Colonic mucosa (tissue), 4 donors: ENCODE results near the gene ZBP1. TPM values are rescaled to one million over a fixed set of nuclear protein-coding genes. Genes with fewer than 3 reads are reported as not detected.

ENCODE experiments used
- DNase-seq: peaks from one replicate; pipeline ENCODE4 v3.0.0-alpha.2; 2020
- H3K27ac ChIP-seq: fragments of 200-600 bp; one replicate; pipeline ENCODE4 v1.8.0; 2021
- H3K27me3 ChIP-seq: fragments of 200-600 bp; one replicate; pipeline ENCODE4 v1.8.0; 2021
- H3K36me3 ChIP-seq: fragments of 200-600 bp; one replicate; pipeline ENCODE4 v1.8.0; 2021
- H3K4me1 ChIP-seq: fragments of 200-600 bp; one replicate; pipeline ENCODE4 v1.8.0; 2021; ENCODE audit warnings: mild to moderate bottlenecking
- H3K4me3 ChIP-seq: fragments of 200-600 bp; one replicate; pipeline ENCODE4 v1.8.0; 2021
- H3K9ac ChIP-seq, 2 donors: one replicate each; pipeline ENCODE4 v1.7.0; 2013; ENCODE audit warnings: control low read depth in 2 of 2, low read depth in 2 of 2, low read length in 2 of 2
- H3K9me3 ChIP-seq: fragments of 200-600 bp; one replicate; pipeline ENCODE4 v1.8.0; 2021
- CTCF ChIP-seq: fragments of 200-600 bp; IDR thresholded peaks from one replicate; pipeline ENCODE4 v1.8.0; 2022; ENCODE audit warnings: antibody characterized with exemption, mild to moderate bottlenecking
- intact Hi-C: fragments of 100-400 bp; cut with DNase I; formaldehyde crosslinking; loops from one replicate; pipeline ENCODE4 v1.14.1; 2022
- total RNA-seq, 2 donors: library from RNA; stranded (reverse); fragmentation: NEBNext Ultra II Directional in 1 of 2; extraction: Animal tissue kit (Norgen Biotek cat#: 25700) in 1 of 2; gene quantifications; one replicate each; pipeline ENCODE4 v1.2.1, GENCODE V29; 2021
- donor health status: healthy.
- donor health status: DM: no; HTN: no; CAD: no.
- donor health status: DM: no; HTN: no; CAD: no.

Gene ZBP1
- total RNA-seq, 2 donors from 2014 or later, result 2.7 to 3.4 TPM

DNA sequence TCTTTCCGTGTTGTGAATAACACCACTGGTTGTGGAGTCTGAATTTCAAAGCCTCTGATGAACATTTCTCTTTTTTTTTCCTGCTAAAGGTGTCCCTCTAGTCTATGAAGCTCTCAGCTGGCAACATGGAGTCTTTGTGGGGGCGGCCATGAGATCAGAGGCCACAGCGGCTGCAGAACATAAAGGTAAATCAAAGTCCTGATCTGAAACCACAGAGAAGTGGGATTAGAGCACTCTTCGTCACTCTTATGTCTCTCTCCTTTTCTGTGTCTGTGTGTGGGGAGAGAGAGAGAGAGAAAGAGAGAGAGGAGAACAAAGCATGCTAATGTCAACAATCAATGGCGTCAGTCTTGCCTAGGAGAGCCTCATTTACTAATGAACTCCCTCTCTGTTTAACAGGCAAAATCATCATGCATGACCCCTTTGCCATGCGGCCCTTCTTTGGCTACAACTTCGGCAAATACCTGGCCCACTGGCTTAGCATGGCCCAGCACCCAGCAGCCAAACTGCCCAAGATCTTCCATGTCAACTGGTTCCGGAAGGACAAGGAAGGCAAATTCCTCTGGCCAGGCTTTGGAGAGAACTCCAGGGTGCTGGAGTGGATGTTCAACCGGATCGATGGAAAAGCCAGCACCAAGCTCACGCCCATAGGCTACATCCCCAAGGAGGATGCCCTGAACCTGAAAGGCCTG is 55.1 kb downstream of the ZBP1 start:
- no peaks in the 10 kb centered on the region for H3K9me3 ChIP-seq
- no peaks in the 10 kb centered on the region for H3K36me3 ChIP-seq
- no peak overlapping the region for H3K27ac ChIP-seq
- no peak for TF ChIP-seq CTCF
- peak overlapping the region in 1 of 2 donors; percentile 42 for H3K9ac ChIP-seq
- no peak overlapping the region for H3K4me3 ChIP-seq
- intact Hi-C loops, result no loop called here
- H3K4me1 ChIP-seq, result peaks cover 9% of the 10 kb centered on the region
- H3K27me3 ChIP-seq, result no peaks in the 10 kb centered on the region
- no peak for DNase-seq

GRCh38 chr20:57564180-57564802 is 55.9 kb downstream of the ZBP1 start:
- H3K4me3 ChIP-seq, result no peak overlapping the region
- no peak for DNase-seq

DNA sequence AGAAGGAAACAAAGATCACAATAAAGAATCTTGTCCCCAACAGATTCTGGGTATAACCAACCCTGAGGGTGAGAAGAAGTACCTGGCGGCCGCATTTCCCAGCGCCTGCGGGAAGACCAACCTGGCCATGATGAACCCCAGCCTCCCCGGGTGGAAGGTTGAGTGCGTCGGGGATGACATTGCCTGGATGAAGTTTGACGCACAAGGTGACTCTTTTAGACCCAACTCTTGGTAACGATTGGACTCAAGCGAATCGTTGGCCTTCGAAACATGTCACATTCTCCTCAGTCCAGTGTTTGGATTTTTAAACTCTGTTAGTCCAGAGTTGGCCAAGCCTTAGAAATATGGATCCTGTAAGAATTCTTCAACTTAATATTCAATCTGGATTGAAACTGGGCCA is 56.7 kb downstream of the ZBP1 start:
- Histone ChIP-seq H3K9ac (peak overlapping the region in 1 of 2 donors; percentile 14), H3K36me3 (no peaks in the 10 kb centered on the region), H3K9me3 (no peaks in the 10 kb centered on the region), H3K4me1 (peaks cover 4% of the 10 kb centered on the region), H3K27ac (no peak overlapping the region), H3K27me3 (no peaks in the 10 kb centered on the region), H3K4me3 (no peak overlapping the region)
- DNase-seq, result no peak
- no peak for TF ChIP-seq CTCF
- intact Hi-C loops, result no loop called here

More at GRCh38 chr20:57564180-57564802, 55.9 kb downstream of the ZBP1 start:
- Histone ChIP-seq H3K9me3 (no peaks in the 10 kb centered on the region), H3K9ac (no peak overlapping the region), H3K27me3 (no peaks in the 10 kb centered on the region), H3K4me1 (peaks cover 7% of the 10 kb centered on the region), H3K36me3 (no peaks in the 10 kb centered on the region), H3K27ac (no peak overlapping the region)
- intact Hi-C loops, result no loop called here
- TF ChIP-seq CTCF, result no peak

GRCh38 chr20:57562541-57563465 is 57.4 kb downstream of the ZBP1 start:
- H3K27me3 ChIP-seq, result peaks cover 3% of the 10 kb centered on the region
- DNase-seq, result no peak
- H3K9me3 ChIP-seq, result no peaks in the 10 kb centered on the region
- no peaks in the 10 kb centered on the region for H3K36me3 ChIP-seq
- intact Hi-C loops, result no loop called here
- H3K4me1 ChIP-seq, result peaks cover 4% of the 10 kb centered on the region
- H3K9ac ChIP-seq, result peak overlapping the region in 1 of 2 donors; percentile 93
- TF ChIP-seq CTCF, result no peak
- no peak overlapping the region for H3K27ac ChIP-seq
- H3K4me3 ChIP-seq, result peak overlapping the region; percentile 10
